Left hindlimb (tissue), 1 donor: Measurements from ENCODE around the gene SLC38A11.
"Not testable (repeated sequence)": the region's sequence is repeated elsewhere in the genome, so short reads cannot be mapped to it uniquely, and the experiment has no call there.

Experiments used
- DNase-seq: peaks from one replicate; pipeline ENCODE4 v3.0.0-alpha.2; 2018

SLC38A11 gene

DNA sequence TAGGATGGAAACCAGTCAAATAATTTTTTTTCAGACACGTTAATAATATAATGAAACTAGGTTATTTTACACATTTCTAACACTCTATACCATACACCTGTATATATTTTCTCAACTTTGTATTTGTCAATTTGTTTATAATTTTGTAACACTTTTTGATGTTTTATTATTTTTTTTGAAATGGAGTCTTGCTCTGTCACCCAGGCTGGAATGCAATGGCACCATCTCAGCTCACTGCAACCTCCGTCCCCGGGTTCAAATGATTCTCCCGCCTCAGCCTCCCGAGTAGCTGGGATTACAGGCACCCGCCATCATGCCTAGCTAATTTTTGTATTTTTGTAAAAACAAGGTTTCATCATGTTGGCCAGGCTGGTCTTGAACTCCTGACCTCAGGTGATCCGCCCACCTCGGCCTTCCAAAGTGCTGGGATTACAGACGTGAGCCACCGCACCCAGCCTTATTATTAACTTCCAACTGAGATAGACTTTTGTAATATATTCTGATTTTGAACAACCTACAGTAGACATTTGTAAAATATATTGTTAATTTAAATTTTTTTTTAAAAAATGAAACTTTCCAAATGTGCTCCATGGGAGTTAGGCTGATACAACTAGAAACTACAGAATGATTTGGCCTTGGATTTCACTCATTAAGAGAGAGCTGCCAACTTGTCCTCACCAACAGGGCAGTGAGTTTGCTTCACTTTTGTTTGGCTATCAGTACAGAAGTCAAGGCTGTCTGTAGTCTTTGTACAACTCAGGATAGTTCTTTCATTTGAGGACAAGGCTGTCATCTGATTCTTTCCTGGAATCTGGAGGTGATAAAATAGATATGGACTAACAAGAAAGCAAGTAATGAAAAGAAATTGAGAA, 79.8 kb downstream of the SLC38A11 start:
- DNase-seq = no peak

DNA sequence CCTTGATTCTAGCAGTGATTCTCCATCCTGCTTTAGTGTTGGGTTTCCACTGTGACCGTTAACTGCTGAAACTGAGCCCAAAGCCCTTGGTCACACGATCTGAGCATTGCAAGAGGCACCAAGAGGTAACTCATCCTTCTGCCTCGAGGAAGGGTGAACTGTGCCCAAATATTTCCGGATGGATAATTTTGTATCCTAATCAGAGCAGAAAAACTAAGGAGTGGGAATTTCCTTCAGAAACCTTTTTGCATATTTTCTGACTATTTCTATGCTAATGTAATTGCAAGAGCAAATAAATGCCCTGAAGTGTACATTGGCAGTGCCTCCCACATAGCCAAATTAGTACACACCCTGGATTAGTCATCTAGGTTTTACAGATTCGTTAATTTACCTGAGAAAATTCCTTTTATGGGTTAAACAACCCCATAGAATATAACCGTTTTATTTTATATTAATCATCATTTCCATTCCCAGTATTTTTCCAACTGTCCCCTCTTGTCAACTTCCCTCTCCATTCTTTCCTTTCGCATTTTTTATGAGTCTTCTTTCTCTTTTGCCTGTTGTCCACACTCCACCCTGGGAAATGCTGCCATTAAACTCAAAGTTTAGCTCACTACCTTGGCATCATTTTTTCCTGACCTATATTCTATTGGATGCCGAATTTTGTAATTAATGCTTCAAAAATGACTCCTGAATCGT, 82.0 kb downstream of the SLC38A11 start:
- DNase-seq = no peak

DNA sequence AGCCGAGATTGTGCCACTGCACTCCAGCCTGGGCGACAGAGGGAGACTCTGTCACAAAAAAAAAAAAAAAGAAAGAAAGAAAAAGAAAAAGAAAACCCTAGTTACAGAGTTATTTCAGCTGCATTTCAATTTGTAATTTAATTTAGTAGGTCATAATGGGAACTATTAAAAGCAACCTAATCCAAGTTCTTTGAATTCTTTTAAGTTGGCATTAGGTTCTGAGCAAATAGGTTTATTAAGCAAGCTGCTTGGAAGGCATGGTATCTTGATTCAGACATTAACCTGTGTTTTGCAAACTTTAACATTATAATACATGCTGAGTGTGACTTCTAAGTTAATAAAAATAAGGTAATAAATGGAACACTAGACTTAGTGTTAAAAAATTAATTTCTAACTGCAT, 83.9 kb downstream of the SLC38A11 start:
- DNase-seq = no peak

DNA sequence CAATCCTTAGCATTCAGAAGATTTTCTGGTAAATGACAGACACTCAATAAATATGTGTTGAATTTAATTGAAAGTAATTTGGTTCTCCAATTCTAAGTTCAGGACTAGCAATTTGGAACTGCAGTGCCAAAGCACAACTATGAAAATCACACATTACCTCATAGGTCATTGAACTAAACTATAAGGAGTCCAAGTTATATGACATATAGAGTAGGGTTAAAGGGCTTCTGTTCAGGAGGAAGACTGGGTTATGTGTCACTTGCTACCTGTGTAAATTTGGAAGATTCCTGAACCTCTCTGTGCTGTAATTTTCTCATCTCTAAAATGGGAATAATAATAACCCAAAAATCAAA, 85.9 kb downstream of the SLC38A11 start:
- DNase-seq = no peak

DNA sequence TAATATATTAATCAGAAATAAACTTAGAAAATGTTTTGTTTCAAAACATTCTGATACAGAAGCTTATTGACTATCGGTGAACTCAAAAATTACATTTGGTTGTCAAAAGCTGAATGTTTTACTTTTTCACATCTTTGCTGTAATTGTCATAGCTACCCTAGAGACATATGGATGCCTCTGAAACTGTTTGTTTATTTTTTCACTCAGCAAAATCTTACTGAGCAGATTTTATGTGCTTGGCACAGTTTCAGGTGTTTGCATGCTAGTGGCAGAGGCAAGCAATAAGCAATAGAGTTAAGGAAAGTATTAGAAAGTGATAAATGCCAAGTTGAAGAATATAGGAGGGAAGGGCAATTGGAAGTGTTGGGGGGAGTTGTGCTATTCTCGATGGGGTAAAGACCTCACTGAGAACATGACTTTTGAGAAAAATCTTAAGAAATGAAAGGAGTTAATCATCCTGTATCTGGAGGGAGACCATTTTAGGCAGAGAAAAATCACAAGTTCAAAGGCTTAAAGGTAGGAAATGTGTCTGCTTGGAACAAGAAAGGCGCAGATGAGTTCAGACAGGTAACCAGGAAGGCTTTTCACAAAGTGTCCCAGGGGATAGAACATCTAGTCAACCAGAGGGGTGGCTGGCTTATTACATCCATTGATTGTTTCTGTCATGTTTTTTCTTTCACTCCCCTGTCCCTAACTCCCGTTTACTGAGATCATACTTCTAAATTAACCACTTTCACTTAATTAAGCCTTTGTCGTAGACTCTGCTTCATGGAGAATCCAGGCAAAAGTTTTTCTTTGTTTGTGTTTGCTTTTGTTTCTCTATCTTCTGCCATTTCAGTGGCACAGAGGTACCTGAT, 86.5 kb downstream of the SLC38A11 start:
- no peak for DNase-seq

DNA sequence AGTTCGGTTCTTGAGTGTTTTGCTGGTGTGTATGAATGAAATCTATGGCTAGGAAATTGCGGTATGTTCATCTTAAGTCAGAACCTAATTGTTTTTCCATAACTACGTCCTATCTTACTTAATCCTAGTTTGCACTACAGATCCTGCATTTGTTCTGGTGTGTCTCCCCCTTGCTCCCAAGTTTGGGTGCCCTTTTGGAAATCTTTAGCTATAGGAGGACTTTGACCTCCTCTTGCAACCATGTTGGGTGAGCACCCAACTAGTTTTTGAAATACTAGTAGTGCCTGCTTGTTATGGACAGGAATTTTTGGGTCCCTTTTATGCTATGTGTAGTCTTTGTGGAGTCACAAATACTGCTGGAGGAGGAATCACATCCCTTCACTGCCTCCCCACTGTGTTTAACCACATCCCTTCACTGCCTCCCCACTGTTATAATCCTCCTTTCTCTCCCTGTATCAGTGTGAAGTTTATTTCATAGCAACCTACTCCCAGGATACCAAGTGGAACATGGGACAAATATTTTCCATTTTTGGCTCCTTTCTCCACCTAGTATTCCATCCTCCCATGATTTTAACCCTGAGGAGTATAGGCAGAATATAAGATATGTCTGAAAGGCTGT, 87.4 kb downstream of the SLC38A11 start:
- DNase-seq = no peak

DNA sequence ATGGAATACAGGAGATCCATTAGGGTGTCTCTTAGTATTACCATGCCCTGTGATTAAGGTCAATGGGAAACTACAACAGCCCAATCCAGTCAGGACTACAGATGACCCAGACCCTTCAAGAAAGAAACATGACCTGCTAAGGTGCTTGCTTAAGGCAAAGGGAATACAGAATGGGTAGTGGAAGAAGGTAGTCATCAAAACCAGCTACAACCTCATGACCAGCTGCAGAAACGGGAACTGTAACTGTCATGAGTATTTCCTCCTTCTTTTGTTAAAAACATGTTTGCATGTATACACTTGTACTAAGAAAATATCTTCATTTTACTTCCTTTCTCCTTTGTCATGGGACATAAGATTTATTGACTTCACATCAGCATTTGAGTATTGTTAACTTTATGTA, 88.9 kb downstream of the SLC38A11 start:
- DNase-seq = not testable (repeated sequence)

DNA sequence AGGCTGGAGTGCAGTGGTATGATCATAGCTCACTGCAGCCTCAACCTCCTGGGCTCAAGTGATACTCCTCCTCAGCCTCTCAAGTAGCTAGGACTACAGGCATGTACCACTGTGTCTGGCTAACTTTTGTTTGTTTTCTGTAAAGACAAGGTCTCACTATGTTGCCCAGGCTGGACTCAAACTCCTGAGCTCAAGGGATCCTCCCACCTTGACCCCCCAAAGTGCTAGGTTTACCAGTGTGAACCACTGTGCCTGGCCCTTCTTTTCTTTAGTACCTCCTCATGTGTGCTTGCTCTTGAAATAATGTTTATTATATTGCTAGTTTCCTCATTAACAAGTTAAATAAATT, 94.7 kb downstream of the SLC38A11 start:
- DNase-seq = no peak

DNA sequence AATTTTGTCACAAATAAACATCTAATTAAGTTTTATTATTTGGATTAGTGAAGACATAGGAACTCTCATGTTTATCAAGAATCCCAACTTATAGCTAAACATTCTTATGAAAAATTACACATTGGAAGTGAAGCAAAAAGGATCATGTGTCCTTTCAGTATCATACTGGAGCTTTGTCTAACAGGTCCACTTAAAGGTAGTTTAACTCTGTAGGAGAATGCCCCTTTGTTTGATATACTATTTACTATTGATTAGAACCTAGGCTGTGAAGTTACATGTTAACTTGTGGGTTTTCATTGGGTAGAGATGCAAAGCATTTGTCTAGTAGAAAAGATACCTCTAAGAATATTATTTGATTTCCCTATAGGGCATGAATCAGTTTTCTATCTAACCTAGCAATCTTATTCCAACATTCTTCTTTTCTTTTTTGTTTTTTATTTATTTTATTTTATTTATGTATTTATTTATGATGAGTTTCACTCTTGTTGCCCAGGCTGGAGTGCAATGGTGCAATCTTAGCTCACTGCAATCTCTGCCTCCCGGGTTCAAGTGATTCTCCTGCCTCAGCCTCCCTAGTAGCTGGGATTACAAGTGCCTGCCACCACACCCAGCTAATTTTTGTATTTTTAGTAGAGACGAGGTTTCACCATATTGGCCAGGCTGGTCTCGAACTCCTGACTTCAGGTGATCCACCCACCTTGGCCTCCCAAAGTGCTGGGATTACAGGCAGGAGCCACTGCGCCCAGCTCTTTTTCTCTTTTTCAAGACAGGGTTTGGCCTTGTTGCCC, 95.2 kb downstream of the SLC38A11 start:
- DNase-seq = not testable (repeated sequence)

DNA sequence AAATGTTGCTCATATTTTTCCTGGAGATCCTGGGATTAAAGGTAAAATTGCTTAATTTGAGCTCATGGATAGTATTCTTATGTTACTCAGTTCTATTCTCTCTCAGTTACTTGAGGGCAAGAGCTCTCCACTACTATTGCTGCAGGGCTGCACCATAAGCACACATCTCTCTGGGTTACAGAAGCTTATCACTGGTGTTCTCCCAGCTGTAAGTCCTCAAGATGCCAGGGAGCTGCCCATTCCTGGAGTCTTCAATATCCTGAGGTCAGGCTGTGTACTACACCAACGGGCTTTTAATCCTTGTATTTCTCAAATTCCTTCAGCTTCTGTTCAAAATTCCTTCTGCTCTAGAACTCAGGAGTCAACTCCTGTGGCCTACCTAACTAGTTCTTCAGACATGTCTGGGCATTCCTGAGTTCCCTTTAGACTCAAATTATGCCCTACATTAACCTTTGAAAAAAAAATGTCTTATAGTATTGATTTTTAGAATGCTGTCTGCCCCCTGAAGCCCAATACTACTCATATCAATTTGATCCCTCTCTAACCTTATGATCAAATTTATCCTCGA, 96.0 kb downstream of the SLC38A11 start:
- DNase-seq = no peak

DNA sequence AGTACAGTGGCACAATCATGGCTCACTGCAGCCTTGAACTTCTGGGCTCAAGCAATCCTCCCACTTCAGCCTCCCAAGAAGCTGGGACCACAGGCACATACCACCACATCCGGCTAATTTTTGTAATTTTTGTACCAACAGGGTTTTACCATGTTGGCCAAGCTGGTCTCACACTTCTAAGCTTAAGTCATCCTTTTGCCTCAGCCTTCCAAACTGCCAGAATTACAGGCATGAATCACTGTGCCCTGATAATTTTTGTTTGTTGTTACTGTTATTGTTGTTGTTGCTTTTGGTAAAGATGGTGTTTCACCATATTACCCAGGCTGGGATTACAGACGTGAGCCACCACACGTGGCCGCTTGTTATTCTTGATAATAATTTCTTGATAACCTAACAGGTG, 103.2 kb downstream of the SLC38A11 start:
- no peak for DNase-seq

DNA sequence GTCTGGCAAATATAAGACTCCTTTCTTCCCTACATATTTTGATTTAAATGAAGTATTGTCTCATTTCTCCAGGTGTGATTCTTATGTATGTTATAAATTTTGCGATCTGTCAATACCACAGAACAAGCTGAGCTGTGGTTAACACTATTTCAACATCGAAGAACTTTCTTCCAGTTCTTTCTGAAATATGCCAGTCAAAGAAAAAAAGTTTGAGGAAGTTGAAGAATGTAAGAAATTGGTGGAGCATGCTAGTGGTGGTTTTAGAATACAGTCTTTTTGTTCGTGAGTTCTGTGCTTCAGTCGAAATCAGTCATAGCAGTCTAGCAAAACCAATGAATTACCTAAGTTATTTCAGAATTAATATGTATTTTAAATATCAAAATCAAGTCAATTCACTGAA, 105.1 kb downstream of the SLC38A11 start:
- DNase-seq = no peak

DNA sequence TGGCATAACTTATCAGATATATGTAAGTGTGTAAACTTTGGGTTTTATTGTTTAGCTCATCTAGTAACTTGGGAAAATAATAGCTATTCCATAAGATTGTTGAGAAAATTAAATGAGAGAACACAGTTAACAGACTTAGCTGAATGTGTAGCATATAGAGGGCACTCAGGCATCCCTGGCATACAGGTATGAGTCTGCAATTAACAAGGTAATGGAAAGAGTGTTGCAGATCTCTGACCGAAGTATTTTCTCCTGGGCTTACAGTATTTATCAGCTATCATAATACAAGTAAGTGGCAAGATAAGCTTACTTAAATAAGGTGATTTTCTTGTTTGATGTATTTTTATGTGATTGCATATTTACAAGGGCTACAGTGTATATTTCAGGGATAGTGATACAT, 105.8 kb downstream of the SLC38A11 start:
- no peak for DNase-seq

DNA sequence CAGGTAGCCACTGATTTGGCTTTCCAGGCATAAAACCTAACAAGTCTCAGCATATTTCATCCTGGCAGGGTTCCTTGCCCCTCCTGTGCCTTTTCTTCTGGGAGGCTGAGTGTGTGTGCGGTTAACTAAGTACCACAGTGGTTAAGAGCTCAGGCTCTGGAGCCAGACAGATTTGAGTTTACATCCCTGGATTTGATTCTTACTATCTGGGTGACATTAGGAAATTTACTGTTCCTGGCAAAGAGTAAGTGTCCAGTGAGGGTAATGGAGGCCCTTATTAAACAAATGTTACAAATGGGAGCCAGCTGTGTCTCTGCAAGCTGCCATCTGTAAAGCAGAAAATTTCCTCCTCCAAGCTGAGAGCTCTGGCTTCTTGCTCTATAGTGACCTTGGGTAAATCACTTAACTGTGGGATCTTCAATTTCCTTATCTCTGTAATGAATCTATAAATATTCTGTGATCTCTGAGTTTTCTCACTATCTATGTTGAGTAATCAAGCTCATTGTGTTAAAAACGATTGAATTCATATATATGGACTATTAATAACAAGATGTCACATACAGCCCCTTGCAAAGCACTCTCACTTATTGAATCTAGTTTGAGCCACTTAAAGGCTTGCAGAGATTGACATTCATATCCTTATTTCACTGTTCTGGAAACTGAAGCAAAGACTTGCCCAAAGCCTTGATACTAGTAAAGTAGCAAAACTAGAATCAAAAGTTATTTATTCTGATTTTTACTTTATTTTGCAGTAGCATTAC, 107.2 kb downstream of the SLC38A11 start:
- no peak for DNase-seq

DNA sequence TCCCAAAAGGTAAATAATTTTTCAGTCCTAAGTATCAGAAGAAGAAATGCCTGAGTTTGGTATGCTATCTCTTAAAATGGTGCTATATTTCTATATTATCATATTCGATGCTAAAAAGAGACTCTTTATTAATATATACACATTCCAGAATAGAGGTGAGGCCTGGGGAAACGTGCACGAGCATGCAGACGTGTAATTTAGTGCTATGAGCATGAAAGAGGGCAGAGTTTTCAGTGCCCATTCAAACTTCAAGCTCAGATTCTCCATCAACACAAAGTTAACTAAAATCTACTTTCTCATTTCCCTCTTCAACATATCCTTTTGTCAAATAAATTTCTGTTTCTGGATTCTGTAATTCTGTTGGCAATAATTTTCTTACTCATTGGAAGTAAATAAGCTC, 108.0 kb downstream of the SLC38A11 start:
- no peak for DNase-seq

DNA sequence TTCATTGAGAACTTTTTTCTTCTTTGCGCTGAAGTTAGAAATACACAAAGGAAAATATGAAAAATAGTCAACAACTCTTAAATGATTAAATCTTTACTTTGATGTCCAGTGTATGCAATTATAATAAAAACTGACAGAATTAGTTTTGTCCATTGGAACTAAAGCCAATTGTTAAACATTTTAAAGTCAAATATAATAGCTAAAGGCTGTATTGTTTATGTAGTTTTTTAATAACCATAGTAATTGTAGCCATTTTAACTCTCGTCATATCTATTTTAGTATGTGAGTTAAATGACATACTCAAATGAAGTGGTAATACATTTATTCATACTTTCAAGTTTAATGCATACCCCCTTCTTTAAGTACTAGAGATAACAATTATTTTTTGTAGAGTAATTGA, 109.0 kb downstream of the SLC38A11 start:
- DNase-seq = no peak
